IPS-18c (cell line): ENCODE results near the gene CDK15.

ENCODE experiments used
- H3K4me3 ChIP-seq: 2 replicates; pipeline ENCODE4 v1.7.0; 2013; ENCODE audit warnings: low read depth, mild to moderate bottlenecking, low read length, moderate library complexity; ENCODE audit not compliant: insufficient read depth
- H3K9me3 ChIP-seq: one replicate; pipeline ENCODE4 v1.6.1; 2013; ENCODE audit warnings: mild to moderate bottlenecking, low read length, moderate library complexity; ENCODE audit not compliant: control insufficient read depth, insufficient read depth

The CDK15 gene

DNA sequence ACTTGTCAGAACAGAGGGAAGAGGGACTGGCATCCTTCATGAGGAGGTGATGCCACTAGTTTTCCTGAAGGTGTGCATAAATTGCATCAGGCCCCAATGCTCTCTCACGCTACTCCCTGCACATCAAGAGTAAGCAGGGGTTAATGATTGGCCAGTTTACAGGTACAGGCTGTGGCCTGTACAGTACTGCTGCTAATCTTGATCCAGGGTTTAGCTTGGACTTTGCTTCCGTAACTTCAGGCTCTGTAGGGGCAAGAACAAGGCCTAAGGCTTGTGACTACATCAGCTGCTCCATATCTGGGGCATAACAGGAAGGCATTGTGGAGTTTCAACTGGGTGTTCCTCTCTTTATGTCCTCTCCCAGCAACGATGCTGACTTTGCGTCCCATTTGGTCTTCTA, 130.5 kb downstream of the CDK15 start:
- H3K9me3 ChIP-seq, result no peaks in the 10 kb centered on the region

DNA sequence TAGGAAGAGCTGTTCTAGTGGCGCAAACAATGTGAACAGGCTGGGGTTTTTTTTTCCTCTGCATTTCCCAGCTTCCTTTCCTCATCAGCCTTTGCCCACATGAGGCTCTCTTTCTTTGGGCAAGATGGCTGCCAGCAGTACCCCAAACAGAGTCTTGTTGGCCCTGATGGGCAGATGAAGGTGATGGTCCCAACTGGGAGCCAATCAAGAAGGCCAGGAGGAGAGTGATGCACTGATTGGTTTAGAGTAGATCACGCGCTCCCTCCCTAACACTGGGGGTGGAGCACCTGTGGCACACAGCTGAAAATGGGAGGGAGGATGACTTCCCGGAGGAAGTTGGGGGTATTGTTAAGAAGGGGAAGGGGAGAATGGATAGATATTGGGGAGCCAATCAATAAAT, 131.0 kb downstream of the CDK15 start:
- no peak overlapping the region for H3K4me3 ChIP-seq

More for the DNA sequence above, 130.5 kb downstream of the CDK15 start:
- no peak overlapping the region; the same call in 1 of the 2 replicates for H3K4me3 ChIP-seq

DNA sequence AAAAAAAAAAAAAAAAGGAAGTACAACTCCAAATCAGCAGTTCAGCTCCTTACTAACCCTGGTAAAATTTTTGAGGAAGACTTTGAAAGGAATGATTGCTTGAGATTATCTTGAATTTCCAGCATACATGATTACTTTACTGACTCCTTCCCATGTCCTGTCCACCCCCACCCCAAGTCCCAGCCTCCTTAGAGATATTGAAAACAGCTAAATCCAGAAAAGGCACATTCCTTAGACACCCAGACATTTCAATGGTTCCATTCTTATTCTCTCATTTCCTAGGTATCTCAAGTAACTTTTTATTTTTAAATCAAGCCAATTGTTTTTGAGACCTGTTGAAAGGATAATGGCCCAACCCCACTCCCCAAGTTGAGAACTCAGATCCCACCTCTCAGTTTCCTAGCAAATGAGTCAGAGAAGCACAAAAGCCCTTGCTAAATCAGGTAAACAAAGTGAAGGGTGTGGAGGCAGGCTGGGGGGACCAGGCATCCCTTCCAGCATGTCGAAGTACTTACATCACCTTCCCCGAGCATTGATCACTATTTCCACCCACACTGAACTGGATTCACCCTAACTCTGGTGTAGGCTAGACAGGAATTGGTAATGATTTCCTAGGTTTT, 131.9 kb downstream of the CDK15 start:
- no peak overlapping the region for H3K4me3 ChIP-seq

More for the DNA sequence above, 131.0 kb downstream of the CDK15 start:
- no peaks in the 10 kb centered on the region for H3K9me3 ChIP-seq

GRCh38 chr2:201938781-201939180, 132.4 kb downstream of the CDK15 start:
- Histone ChIP-seq H3K9me3 (no peaks in the 10 kb centered on the region), H3K4me3 (no peak overlapping the region)

More for the DNA sequence above, 131.9 kb downstream of the CDK15 start:
- H3K9me3 ChIP-seq, result no peaks in the 10 kb centered on the region

- Histone ChIP-seq H3K4me3 (no peak overlapping the region), H3K9me3 (no peaks in the 10 kb centered on the region)
Measured at GRCh38 chr2:201939453-201939941, 133.2 kb downstream of the CDK15 start.

- no peaks in the 10 kb centered on the region for H3K9me3 ChIP-seq
- H3K4me3 ChIP-seq, result no peak overlapping the region
Measured at GRCh38 chr2:201942531-201942930, 136.2 kb downstream of the CDK15 start.
